Activated CD8-positive, alpha-beta memory T cell treated with anti-CD3 and anti-CD28 coated beads, Interleukin-2, amount 50 U/mL, for 24 hours (primary cell): ENCODE results near the gene TCF12.
A peak's percentile ranks its signal among the peaks of the same experiment; 100 is the strongest.

ENCODE experiments used
- DNase-seq: peaks from one replicate; pipeline ENCODE4 v3.0.0-alpha.2; 2020; ENCODE audit errors: extremely low read depth

TCF12 gene

DNA sequence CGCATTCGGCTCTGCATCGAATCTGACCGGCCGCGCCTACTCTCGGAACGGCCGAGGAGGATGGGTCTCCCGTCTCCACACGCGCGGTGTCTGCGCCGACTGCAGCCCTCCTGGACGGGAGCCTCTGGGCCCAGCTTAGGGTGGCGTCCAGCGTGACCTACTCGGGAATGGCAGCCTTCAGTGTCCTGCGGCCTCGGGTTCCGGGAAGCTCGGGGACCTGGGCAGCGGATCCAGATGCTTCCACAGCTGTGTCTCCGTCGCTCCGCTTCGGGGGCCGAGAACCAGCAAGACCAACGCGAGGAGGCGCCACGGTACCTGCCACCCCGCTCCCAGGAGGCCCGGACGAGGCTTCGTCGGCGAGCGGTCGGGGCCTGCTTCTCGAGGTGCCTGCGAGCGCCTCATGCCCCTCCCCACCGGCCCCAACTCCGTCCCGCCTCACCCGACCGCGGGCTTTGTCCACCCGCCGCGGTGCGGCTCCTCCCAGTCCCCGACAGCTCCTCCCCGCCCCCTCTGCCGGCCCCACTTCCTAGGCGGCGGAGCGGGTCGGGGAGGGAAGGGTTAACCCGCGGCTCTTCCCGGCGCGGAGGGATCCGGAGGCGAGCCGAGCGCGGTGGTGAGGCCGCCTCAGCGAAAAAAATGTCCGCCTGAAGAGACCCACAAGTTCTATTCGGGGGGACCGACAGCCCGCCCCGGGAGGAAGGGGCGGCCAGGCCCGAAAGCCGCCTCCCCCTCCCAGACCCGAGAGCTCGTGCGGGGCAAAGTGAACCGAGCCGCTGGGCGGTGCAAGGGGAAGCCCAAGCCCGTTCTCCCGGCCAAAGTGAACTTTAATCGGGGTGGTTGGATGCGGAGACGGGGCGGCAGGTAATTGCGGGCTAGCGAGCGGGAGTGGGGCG is at the start of gene TCF12:
Gene TCF12, plus strand, starts transcription at position 599 of the 893 bp plus-strand sequence. CDS start 1,270 bp downstream, outside the sequence.
- DNase-seq, result peak; percentile 67

DNA sequence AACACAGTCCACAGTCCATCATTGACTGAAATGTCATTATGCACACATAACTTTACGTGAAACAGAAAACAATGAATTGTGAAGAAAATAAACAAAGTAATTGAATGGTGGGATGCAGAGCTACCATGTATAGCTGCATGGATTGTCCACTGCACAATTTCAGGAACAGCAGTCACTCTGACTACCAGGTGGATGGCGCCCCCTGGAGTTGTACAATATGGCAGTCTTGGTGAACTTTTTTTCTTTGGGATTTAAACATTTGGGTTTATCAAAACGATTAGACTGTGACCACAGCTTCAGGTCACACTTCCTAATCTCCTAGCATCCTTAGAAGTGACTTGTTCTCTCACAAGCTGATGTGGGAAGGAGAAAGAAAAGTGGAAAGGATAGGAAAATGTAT is 48.9 kb upstream of the TCF12 start:
- DNase-seq, result no peak

DNA sequence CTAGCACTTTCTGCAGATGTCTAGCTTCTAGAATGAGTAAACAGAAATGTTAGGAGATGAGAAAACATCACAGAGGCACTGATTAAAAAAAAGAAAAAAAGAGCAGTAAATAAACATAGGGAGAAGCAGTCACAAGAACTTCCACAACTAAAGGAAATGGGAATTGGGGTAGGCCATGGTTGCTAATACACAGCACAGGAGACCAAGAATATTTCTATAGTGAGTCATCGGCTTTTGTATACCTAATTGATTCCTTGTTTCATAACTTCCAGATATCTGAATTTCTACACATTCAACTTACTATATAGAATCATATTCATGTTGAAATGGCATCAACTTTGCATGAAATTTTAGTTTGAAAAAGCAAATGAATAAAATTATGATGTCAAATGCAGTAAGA is 47.3 kb upstream of the TCF12 start:
- no peak for DNase-seq

DNA sequence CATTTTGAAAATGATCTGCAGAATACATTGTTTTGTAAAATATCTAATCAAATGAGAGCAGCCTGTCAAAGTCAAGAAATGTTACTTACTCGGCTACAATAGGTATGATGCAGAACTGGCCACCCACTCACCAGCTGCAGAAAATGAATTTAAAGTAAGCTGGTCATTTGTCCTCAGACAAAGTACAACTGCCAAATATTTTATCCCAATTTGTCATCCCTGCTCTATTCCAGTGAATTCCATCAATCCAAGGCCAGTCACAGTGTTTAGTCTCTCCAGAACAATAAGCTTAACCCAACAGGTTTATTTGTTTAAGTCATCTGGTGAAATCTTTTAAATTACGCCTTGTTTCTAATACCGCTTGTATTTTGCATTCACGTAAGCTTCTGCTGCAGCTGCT is 46.6 kb upstream of the TCF12 start:
- no peak for DNase-seq

DNA sequence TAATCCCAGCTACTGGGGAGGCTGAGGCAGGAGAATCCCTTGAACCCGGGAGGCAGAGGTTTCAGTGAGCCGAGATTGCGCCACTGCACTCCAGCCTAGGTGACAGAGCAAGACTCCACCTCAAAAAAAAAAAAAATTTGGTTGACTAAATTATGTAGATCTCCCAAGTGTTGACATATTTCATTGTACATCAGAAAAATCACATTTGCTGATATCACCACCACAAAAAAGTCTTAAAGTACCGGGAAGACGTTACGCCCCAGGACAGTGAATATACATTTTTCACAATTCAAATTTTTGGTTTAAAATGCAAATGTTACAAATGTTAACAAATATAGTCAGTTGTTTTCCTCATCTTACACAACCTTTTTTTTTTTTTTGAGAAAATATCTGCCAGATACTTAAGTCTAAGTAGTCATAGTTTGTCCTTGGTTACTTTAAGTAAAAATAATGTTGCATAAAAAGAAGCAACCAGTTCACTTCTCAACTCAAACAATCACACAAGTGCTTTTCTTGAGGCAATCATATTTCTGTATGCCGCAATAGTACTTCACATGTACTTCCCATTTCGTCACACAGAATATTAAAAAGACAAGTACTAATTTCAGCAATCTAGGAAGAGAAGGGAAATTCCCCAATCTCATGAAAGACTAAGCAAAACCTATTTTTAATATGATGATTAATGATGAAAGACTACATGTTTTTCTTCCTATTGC is 41.0 kb upstream of the TCF12 start:
- DNase-seq, result no peak

DNA sequence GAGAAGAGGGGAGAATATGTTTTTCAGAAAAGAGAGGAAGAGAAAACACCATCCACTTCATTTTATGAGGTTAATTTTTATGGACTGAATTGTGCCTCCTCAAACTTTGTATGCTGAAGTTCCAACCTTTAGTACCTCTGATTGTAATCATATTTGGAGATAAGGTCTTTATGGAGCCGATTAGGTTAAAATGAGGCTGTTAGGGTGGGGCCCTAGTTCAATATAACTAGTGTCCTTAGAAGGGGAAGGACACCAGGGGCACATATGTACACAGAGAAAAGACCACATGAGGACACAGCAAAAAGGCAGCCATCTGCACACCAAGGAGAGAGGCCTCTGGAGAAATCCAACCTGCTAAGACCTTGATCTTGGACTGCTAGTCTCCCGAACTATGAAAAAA is 38.9 kb upstream of the TCF12 start:
- DNase-seq, result no peak

DNA sequence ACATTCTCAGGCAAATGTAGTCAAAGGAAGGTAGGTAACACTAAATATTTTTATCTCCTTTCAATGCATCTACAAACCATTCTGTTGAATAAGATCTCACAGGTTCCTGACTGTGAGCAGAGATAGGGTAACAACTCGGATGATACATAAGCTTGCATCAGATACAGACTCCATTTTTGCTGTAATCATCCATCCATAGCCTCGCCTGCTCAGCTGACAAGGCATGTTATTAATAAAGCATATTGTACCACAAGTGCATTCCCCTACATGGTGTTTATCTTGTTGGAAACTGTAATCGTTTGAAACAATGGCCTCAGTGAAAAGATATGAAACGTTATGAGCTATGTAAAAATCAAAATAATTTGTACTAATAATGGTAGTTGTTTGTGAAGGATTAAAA is 35.4 kb upstream of the TCF12 start:
- no peak for DNase-seq

DNA sequence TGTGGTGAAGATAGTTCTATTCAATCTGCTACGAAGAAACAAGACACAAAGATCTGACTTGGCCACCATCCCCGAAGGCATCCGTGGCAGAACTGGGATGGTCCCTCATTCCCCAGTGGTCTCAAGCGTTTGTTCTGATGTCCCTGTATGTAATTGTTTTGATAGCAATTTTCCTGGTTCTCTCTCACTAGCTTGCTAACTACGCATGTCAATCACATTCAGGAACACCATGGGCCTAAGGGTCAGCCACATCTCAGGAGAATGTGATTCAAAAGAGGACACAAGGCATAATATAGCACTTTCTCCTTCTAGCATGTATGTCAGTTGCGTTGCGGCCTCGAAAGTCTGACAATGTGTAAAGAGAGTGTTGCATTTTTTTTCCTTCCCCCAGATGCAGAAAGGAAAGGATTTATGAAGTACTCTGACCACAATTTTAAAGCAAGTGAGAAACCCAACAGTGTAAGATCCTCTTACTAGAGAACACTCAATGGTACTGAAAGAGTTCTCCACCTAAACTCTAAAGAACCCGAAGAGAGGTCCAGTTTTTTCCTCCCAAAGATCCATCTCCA is 32.0 kb upstream of the TCF12 start:
- DNase-seq, result no peak

DNA sequence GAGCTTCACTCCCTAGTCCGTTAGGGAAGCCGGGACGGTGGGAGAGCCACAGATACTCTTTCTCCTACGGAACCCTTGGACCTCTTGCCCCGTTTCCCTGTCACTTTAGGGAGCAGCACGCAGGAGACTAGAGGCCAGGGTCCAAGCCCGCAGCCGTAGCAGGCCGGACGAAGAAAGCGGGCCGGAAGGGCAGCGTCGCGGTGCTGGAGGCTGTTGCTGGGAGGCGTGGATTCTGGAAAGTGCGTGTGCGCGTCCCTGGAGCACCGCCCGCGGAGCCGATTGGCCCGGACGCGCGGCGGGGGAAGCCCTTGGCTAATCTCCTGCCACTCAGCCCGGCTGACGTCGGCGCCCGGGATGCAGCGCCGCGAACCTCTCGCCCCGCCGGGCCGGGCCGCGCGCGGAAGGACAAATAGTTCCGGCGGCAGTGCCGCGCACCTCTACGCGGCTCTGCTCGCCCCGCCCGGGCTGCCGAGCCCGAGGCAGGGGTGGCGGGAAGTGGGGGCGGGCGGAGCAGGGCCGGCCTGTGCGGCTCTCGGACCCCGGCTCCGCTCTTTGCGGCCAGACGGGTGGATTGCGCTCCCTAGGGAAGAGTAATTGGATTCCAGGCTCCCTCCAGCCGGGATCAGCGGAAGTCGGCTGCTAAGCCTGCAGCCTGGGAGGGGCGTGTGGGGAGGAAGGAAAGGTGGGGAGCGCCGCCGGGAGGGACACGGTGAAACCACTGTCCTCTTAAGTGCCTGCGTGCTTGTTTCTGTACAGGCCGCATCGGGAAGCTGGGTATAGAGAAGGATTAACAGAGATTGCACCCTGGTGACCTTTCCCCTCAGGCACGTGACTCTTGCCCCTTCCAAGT is 31.3 kb upstream of the TCF12 start:
- peak; percentile 54 for DNase-seq

DNA sequence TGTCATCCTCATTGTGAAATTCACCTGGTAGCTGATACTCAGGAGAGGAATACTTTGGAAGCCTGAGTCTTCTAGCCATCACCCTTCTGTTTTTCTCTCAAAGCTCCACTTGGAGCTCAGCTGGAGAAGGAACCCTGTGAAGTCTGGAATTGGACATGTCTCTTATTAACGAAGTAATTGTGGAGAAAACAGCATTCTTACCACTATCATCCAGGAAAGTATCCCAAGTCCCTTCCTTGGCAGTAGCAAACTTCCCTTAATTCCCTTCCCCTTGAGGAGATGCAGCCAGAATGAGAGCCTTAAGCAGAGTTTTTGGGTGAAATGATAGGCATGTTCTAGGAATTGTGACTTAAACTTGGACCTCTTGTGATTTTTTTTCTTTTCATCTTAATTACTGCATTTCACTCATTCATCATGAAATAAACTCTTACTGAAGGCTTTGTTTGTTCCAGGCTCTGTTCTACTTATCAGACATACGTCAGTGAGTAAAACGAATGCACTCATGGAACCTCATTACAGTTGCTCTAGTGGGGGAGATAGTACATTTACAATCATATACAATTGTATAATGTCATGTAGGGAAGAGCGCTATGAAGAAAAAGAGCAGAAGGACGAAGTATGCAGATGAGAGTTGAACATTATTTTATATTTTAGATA is 30.5 kb upstream of the TCF12 start:
- no peak for DNase-seq

DNA sequence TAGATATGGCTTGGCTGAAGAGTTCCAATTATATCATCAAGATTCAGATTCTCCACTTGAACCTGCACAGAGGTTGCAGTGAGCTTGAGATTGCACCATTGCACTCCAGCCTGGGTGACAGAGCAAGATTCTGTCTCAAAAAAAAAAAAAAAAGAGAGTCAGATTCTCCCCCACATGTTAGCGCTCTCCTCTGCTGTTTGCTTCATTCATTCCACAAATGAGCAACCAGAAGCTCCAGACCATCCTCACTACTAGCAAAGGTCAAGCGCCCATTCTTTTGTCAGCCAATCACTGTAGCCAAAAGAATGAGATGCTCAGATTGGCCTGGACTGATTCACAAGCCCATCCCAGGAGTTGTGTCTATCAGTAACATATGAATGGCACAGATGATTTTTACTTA is 28.4 kb upstream of the TCF12 start:
- DNase-seq, result no peak

DNA sequence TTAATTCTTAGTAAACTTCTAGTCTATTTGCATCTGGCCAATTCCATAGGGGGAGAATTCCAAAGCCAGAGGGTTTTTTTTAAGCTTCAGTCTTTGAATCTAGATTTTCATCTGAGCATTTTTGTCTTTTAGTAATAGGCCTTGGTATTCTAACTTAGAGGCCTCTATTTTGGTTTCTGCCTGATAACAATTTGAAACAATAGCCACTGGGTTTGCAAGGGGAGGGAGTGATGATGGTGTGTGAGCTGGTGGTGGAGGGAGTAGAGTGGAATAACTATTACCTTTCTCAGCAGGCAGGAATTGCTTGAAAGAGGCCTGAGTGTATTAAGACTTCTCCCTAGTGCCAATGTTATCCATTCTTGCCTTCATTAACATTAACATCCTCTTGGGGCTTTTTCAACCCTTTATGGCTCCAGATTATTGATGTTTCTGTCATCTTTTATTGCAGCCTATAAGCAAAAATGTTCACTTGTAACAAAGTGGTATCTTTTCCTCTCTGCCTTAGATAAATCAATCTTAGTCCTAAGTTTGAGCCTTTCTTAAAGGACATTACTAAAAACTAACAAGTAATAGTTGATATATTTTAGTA is 26.5 kb upstream of the TCF12 start:
- DNase-seq, result no peak

DNA sequence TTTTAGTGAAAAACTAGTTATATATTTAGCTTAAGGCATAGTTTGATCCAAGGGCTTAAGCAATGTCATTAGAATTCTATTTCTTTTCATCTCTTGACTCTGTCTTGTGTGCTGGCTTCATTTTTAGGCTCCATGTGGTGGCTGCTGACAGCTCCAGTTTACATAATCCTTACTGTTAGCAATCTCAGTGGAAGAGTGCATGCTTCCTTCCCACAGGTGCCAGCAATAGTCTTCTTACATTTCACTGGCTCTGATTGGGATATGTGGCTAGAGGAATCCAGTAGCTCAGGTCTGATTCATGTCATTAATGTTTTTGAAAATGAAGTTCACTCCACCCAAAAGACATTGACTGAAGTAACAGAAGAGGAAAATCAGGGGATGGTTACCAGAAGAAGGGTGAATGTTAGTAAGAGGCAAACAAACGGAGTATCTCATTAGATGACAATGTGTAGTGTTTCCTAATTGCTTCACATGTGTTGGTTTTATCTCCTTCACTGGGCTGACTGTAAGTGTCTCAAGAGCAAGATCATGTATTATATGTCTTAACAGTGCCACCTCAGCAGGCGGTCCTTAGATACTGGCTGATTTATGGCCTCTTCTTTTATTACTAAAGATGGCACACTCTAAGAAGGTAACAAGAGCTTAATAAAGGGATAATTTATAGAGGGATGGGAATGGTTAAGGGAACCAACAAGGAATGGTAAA is 25.6 kb upstream of the TCF12 start:
- DNase-seq, result no peak

DNA sequence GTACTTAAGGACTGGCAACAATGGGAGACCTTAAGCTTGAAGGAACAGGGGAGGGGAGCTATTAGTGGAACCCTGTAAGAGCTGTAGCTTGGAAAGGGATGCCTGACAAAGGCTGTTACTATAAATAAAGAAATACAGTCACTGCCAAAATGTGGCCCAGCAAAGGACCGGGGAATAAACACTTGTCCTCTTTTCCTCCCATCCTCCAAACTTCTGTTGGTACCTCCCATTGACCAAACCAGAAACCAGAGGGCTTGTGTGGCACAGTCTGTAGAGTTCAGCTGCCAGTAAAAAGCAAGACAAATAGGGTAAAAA is 25.1 kb upstream of the TCF12 start:
- no peak for DNase-seq

DNA sequence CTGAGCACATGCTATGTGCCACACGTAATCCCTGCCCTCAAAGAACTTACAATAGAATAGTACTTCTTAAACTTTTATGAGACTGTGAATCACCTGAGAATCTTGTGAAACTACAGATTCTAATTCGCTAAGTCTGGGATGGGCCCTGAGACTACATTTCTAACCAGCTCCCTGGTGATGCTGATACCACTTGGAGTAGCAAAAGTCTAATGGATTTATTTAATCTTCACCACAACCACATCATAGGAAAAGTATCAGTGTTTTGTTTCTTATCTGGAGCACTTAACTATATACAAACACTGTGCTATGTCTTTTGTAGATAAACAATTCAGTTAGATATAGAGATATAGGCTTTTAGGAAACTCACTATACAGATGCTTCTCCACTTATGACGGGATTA is 23.8 kb upstream of the TCF12 start:
- no peak for DNase-seq

DNA sequence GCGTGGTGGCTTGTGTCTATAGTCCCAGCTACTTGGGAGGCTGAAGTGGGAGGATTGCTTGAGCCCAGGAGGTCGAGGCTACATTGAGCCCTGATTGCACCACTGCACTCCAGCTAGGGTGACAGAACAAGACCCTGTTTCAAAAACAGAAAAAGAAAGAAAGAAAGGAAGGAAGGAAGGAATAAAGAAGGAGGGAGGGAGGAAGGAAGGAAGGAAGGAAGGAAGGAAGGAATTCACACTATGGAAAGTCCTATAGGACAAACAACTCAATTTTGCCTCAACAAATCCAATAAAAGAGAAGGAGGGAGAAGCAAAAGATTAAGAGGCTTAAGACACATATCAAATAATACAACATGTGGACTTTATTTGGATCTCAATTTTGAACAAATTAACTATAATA is 16.5 kb upstream of the TCF12 start:
- no peak for DNase-seq

DNA sequence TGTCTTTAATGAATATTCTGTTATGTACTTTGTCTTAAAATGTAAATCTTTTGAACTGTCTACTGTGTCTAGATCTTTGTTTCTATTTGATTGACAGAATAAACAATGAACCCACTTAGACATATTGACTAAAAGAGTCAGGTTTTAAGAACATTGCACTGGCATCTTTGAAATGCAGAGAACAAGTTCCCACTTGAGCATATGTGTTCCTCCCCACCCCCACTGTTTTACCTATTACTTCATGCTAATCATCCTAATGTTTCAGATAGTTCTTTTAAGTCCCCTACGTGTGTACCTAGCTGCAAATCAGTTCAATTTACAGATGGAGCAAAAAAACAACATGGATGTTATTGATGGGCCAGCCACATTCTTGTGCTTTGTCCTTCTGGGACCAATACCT is 11.7 kb upstream of the TCF12 start:
- DNase-seq, result no peak

DNA sequence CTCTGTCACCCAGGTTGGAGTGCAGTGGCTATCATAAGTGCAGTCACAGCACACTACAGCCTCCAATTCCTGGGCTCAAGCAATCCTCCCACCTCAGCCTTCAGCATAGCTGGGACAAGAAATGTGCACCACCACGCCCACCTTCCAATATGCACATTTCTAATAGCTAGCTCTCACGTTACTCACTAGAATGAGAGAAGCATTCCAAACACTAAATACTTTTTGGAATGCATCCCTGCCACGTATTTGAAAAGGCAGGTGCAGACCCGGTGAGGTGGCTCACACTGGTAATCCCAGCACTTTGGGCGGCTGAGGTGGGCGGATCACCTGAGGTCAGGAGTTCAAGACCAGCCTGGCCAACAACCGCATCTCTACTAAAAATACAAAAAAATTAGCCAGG is 7.6 kb upstream of the TCF12 start:
- DNase-seq, result no peak

DNA sequence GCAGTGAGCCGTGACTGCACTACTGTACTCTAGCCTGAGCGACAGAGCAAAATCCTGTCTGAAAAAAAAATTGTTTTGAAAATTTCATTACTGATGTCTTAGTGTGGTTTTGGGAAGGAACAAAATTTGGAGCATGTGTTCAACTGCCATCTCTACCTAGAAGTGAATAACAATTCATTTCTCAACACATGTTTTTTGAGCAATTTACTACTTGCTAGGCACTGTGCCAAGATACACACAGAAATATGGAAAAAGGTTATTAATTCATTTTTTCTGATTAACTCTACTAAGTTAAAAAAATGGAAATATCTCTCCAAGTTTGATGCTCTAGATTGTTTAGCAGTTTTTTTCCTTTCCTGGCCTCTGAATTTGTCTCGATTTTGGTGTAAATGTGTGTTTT is 5.2 kb upstream of the TCF12 start:
- no peak for DNase-seq

DNA sequence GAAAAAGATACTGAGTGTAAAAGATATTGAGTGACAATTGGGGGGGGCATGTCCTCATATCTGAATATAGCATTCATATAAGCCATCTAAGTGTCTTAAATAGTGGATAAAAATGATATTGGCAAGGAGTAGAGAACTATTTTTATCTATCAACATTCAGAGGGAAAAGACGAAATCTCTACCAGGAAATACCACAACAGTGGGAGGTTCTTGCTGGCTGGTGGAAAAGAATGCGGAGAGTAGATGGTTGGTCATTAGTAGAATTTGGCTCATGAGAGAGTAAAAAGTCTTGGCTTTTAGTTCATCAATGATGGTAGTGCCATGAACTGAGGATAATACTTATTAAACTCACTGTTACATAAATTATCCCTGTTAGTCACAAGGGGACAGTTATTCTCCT is 4.8 kb upstream of the TCF12 start:
- DNase-seq, result no peak

DNA sequence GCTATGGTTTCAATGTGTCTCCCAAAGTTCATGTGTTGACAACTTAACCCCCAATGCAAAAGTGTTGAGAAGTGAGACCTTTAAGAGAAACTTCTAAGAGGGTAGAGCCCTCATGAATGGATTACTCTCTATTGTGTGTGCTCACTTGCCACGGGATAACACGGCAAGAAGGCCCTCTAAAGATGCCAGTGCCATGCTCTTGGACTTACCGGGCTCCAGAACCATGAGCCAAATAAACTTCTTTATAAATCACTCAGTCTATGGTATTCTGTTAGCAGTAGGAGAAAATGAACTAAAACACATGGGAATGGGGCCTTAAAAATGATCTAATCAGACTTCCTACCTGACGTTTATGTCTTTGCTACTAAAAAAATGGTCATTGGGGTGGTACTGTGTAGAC is 2.6 kb upstream of the TCF12 start:
- DNase-seq, result no peak
